Measurements from ENCODE around the gene MRPS34.

DNA sequence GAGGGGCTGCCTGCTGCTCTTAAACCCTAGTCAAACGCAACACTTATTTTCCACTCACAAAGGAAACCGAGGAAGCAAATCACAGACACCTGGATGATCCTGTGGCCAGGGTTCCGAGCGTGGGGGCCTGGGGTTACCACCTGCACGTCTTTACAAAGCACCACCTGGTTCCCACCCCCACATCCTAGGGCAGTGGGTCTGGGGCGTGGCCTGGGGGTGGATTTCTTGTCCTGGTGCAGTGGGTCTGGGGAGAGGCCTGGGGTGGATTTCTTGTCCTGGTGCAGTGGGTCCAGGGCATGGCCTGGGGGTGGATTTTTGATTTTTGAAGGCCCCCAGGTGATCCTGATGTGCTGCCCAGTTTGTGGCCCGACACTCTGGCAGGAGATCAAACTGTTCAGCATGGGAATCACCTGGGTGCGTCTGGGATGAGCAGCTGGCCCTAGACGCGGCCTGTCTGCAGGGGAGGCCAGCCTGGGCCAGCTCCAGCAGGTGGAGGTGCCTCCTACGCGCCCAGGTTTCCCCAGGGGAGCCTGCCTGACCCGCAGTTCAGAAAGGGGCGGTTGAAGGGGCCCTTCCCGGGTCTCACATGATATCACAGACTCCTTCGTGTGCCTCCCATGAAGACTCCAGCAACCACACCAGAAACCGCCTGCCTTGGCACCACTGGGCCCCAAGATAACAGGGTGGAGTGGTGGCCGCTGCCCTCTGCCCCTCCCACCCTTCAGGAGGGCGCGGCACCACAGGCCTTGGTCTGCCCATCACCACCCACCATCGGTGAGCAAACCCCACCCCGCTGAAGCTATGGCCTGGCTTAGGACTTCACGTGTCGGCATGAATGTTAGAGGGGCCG, 47.4 kb upstream of the MRPS34 start:
- TF ChIP-seq, protein P1, sequence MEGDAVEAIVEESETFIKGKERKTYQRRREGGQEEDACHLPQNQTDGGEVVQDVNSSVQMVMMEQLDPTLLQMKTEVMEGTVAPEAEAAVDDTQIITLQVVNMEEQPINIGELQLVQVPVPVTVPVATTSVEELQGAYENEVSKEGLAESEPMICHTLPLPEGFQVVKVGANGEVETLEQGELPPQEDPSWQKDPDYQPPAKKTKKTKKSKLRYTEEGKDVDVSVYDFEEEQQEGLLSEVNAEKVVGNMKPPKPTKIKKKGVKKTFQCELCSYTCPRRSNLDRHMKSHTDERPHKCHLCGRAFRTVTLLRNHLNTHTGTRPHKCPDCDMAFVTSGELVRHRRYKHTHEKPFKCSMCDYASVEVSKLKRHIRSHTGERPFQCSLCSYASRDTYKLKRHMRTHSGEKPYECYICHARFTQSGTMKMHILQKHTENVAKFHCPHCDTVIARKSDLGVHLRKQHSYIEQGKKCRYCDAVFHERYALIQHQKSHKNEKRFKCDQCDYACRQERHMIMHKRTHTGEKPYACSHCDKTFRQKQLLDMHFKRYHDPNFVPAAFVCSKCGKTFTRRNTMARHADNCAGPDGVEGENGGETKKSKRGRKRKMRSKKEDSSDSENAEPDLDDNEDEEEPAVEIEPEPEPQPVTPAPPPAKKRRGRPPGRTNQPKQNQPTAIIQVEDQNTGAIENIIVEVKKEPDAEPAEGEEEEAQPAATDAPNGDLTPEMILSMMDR (IDR thresholded peaks at IDR 0.05; ENCODE audit: low read length): no peak
- no peak for TF ChIP-seq EZH2 (IDR thresholded peaks at IDR 0.05; ENCODE audit: borderline replicate concordance, low read length)

Data from OCI-LY1 (cell line).